Thyroid gland (tissue), 4 donors: ENCODE results near the gene ATP2C1. TPM values are rescaled to one million over a fixed set of nuclear protein-coding genes. Genes with fewer than 3 reads are reported as not detected.

ENCODE experiments used
- DNase-seq, 2 donors: peaks; one replicate each; pipeline ENCODE4 v3.0.0-alpha.2; 2019
- H3K27ac ChIP-seq, 3 donors: fragments of 200-600 bp; sonication (generic); 1 replicate in 2 of 3; 2 replicates in 1 of 3; pipeline ENCODE4 v1.5.1; 2016 to 2019; ENCODE audit warnings: mild to moderate bottlenecking in 1 of 3, moderate library complexity in 1 of 3
- H3K27me3 ChIP-seq: fragments of 200-600 bp; sonication (generic); one replicate; pipeline ENCODE4 v1.5.1; 2019
- H3K36me3 ChIP-seq, 2 donors: fragments of 200-600 bp; sonication (generic); one replicate each; pipeline ENCODE4 v1.5.1; 2016 to 2019
- H3K4me1 ChIP-seq, 2 donors: fragments of 200-600 bp; sonication (generic); one replicate each; pipeline ENCODE4 v1.5.1; 2017 to 2019
- H3K4me3 ChIP-seq, 3 donors: fragments of 200-600 bp; sonication (generic); replicated peaks in 1 of 3; 1 replicate in 2 of 3; 2 replicates in 1 of 3; pipeline ENCODE4 v1.5.1; 2016; ENCODE audit warnings: mild to moderate bottlenecking in 1 of 3
- H3K9me3 ChIP-seq: fragments of 200-600 bp; sonication (generic); one replicate; pipeline ENCODE4 v1.5.1; 2017
- POLR2A ChIP-seq, 2 donors: fragments of 450-650 bp; IDR thresholded peaks; one replicate each; pipeline ENCODE4 v1.6.1; 2017; ENCODE audit warnings: antibody characterized with exemption in 2 of 2, mild to moderate bottlenecking in 2 of 2, moderate library complexity in 1 of 2
- WGBS, 2 donors: methylation state at CpG; one replicate each; pipeline ENCODE4 v1.1.5; 2017; 5-methylcytosine and 5-hydroxymethylcytosine counted together
- intact Hi-C: fragments of 100-400 bp; cut with DNase I; formaldehyde crosslinking; loops from one replicate; pipeline ENCODE4 v1.15.1; 2023
- total RNA-seq, 4 donors: library from RNA; depleted of rRNA; stranded (reverse); fragments of >200 nt; gene quantifications; one replicate each; pipeline ENCODE4 v1.2.3, GENCODE V29; 2016
- TF ChIP-seq, protein P1 (sequence below), 6 experiments: fragments of 200-600 bp in 3 of 6; fragments of 450-650 bp in 3 of 6; sonication (generic) in 3 of 6; IDR thresholded peaks; one replicate each; pipeline ENCODE4 v1.5.1; 2016 to 2019; ENCODE audit warnings: antibody characterized with exemption in 6 of 6, mild to moderate bottlenecking in 2 of 6, inconsistent platforms in 1 of 6, moderate library complexity in 1 of 6

Gene ATP2C1
- total RNA-seq, 4 donors from 2014 or later: 58.9 to 89.2 (median 62.0) TPM

DNA sequence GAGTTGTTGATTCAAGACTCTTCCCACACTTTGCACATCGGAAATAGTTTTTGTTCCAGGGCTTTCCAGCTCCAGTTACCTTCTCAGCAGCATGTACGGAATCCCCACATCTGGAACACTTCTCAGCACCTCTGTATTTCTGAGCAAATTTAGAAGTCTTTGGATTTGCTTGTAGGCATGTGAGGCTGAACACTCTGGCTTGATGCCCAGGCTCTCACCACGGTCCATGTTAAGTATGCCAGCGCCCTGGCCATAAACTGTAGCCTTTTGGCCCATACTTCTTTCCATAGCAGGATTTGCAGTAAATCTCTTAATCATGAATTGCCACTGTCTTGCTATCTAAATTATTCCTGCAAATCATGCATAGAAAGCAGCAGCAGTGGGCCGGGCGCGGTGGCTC, 24.4 kb downstream of the ATP2C1 start:
- H3K27me3 ChIP-seq: no peaks in the 10 kb centered on the region
- H3K27ac ChIP-seq: no peak overlapping the region
- no peaks in the 10 kb centered on the region for H3K4me1 ChIP-seq
- H3K4me3 ChIP-seq: no peak overlapping the region
- no peaks in the 10 kb centered on the region for H3K9me3 ChIP-seq
- peak; percentile 39 to 55 for DNase-seq
- WGBS, 2 donors: 81 to 85% methylated on average over 7 of the region's 7 CpGs
- H3K36me3 ChIP-seq: no peaks in the 10 kb centered on the region
- intact Hi-C loops: no loop called here
- no peak for TF ChIP-seq POLR2A (IDR thresholded peaks at IDR 0.05)
- TF ChIP-seq, protein P1, sequence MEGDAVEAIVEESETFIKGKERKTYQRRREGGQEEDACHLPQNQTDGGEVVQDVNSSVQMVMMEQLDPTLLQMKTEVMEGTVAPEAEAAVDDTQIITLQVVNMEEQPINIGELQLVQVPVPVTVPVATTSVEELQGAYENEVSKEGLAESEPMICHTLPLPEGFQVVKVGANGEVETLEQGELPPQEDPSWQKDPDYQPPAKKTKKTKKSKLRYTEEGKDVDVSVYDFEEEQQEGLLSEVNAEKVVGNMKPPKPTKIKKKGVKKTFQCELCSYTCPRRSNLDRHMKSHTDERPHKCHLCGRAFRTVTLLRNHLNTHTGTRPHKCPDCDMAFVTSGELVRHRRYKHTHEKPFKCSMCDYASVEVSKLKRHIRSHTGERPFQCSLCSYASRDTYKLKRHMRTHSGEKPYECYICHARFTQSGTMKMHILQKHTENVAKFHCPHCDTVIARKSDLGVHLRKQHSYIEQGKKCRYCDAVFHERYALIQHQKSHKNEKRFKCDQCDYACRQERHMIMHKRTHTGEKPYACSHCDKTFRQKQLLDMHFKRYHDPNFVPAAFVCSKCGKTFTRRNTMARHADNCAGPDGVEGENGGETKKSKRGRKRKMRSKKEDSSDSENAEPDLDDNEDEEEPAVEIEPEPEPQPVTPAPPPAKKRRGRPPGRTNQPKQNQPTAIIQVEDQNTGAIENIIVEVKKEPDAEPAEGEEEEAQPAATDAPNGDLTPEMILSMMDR (IDR thresholded peaks at IDR 0.05): no peak

DNA sequence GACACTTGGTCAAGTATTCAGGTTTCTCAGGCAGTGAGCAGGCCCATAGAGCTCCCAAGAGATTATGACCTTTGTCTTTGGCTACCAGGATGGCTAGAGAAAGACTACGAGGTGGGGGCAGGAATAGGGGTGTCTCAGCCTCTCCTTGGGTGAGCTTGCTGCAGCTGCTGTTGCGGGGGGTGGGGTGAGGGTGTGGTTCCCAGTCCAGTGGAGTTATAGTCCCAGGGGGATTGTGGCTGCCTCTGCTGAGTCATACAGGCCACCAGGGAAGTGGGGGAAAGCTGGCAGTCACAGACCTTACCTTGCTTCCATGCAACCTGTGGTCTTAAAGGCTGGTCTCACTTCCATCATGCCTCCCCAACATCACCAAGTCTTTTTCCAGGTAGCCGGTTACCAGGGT, 31.7 kb downstream of the ATP2C1 start:
- TF ChIP-seq POLR2A (IDR thresholded peaks at IDR 0.05): no peak
- TF ChIP-seq, protein P1 (IDR thresholded peaks at IDR 0.05): no peak
- Histone ChIP-seq H3K9me3 (no peaks in the 10 kb centered on the region), H3K4me1 (peaks cover 6 to 9% of the 10 kb centered on the region in 2 donors), H3K4me3 (no peak overlapping the region), H3K27ac (no peak overlapping the region), H3K27me3 (no peaks in the 10 kb centered on the region), H3K36me3 (no peaks in the 10 kb centered on the region)
- no peak for DNase-seq
- intact Hi-C loops: no loop called here
- WGBS, 2 donors: 93 to 96% methylated on average over 3 of the region's 3 CpGs

DNA sequence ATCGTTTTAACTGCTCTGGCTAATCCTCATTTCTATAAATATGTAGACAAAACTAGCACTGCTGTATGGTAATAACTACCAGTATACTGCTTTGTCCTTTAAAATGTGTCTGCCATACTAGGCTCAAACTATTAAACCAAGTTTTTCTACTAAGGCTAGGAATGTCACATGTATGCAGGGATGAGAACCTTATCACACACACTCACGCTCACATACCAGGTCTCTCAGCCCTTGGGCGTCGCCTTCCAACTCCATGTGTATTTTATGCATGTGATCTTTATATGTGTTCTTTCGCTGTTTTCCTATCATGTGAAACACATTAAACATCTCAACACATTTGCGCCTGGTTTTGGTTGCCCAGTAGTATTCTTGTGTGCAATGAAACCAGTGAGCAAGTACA, 32.6 kb downstream of the ATP2C1 start:
- no peak for TF ChIP-seq POLR2A (IDR thresholded peaks at IDR 0.05)
- TF ChIP-seq, protein P1 (IDR thresholded peaks at IDR 0.05): no peak
- no peak overlapping the region for H3K4me3 ChIP-seq
- intact Hi-C loops: no loop called here
- no peaks in the 10 kb centered on the region for H3K9me3 ChIP-seq
- 80% methylated on average over 6 of the region's 6 CpGs for WGBS, 2 donors
- H3K27ac ChIP-seq: no peak overlapping the region
- no peak for DNase-seq
- H3K4me1 ChIP-seq: peaks cover 6 to 9% of the 10 kb centered on the region in 2 donors
- no peaks in the 10 kb centered on the region for H3K27me3 ChIP-seq
- no peaks in the 10 kb centered on the region for H3K36me3 ChIP-seq

DNA sequence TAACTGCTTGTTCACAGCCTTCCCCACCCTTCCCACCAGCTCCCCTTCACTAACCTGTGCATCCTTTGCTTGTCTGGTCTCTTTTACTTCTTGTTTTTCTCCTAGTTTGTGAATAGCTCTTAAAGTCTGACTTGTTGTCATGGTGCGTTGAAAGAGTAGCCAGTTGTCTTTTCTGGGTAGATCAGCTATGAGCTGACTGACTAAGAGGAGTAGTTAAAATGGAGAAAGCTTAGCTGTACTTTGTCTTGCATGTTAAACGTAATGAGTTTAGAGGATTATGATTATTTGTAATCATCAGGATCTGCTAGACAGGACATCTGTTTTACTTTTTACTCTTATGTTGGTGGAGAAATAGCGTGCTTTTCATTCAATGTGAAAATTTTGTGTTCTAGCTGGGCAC, 35.9 kb downstream of the ATP2C1 start:
- Histone ChIP-seq H3K27ac (no peak overlapping the region), H3K36me3 (peaks cover 0 to 3% of the 10 kb centered on the region in 2 donors), H3K27me3 (no peaks in the 10 kb centered on the region), H3K9me3 (no peaks in the 10 kb centered on the region), H3K4me1 (peaks cover 6 to 9% of the 10 kb centered on the region in 2 donors), H3K4me3 (no peak overlapping the region)
- no peak for DNase-seq
- intact Hi-C loops: no loop called here
- TF ChIP-seq, protein P1 (IDR thresholded peaks at IDR 0.05): no peak
- no peak for TF ChIP-seq POLR2A (IDR thresholded peaks at IDR 0.05)
- WGBS, 2 donors: 59 to 66% methylated on average over 3 of the region's 3 CpGs

DNA sequence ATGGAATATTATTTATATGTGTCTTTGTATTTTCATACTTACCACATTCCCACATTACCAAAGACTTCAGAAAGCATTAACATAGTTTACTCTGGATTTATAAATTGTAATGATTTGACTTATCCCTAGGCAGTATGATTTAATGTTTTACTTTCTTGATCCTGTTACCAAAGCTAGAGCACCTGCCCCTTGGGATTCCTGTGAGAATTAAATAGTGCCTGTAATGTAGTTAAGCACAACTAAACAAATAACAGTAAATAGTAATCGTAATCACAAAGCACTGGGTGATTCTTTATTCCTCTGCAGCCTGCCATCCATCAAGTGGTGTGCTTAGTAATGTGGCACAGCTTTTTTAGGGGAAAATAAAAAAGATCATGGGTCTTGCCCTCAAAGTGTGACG, 39.1 kb downstream of the ATP2C1 start:
- Histone ChIP-seq H3K27ac (no peak overlapping the region), H3K27me3 (no peaks in the 10 kb centered on the region), H3K4me1 (peaks cover 6 to 9% of the 10 kb centered on the region in 2 donors), H3K4me3 (no peak overlapping the region), H3K36me3 (peaks cover 0 to 3% of the 10 kb centered on the region in 2 donors), H3K9me3 (no peaks in the 10 kb centered on the region)
- no peak for DNase-seq
- 95 to 99% methylated on average over 2 of the region's 2 CpGs for WGBS, 2 donors
- TF ChIP-seq, protein P1 (IDR thresholded peaks at IDR 0.05): no peak
- no peak for TF ChIP-seq POLR2A (IDR thresholded peaks at IDR 0.05)
- intact Hi-C loops: no loop called here
